GM23338 (cell line): ENCODE data around the gene AKAP8L. TPM values are rescaled to one million over a fixed set of nuclear protein-coding genes. Genes with fewer than 3 reads are reported as not detected.
"Not testable (repeated sequence)": the region's sequence is repeated elsewhere in the genome, so short reads cannot be mapped to it uniquely, and the experiment has no call there.

Experiments
- ATAC-seq: fragments of 200-7000 bp; cut with Tn5 transposase; 3 replicates; pipeline ENCODE4 v1.9.1; 2020
- DNase-seq: peaks from one replicate; pipeline ENCODE4 v3.0.0-alpha.2; 2015; ENCODE audit warnings: low spot score
- H2AFZ ChIP-seq: fragments of 200-600 bp; sonication (generic); 2 replicates; pipeline ENCODE4 v1.8.0; 2016; ENCODE audit warnings: antibody characterized with exemption, mild to moderate bottlenecking, moderate library complexity
- H3F3A ChIP-seq: fragments of 200-600 bp; sonication (generic); replicated peaks from 2 replicates; pipeline ENCODE4 v1.8.0; 2017; ENCODE audit warnings: antibody characterized with exemption, mixed run types, low read depth
- H3K27ac ChIP-seq: fragments of 200-600 bp; sonication (generic); 2 replicates; pipeline ENCODE4 v1.6.1; 2016; ENCODE audit warnings: low read depth
- H3K27me3 ChIP-seq: fragments of 200-600 bp; sonication (generic); 2 replicates; pipeline ENCODE4 v1.8.0; 2016; ENCODE audit warnings: mild to moderate bottlenecking, mixed run types, moderate library complexity; ENCODE audit not compliant: insufficient read depth
- H3K36me3 ChIP-seq: fragments of 200-600 bp; sonication (generic); 2 replicates; pipeline ENCODE4 v1.8.0; 2016; ENCODE audit warnings: mild to moderate bottlenecking; ENCODE audit not compliant: insufficient read depth
- H3K4me1 ChIP-seq: fragments of 200-600 bp; sonication (generic); 2 replicates; pipeline ENCODE4 v1.8.0; 2016; ENCODE audit warnings: mild to moderate bottlenecking, moderate library complexity; ENCODE audit not compliant: insufficient read depth
- H3K4me2 ChIP-seq: fragments of 200-600 bp; sonication (generic); 2 replicates; pipeline ENCODE4 v1.7.1; 2017; ENCODE audit warnings: mixed run types
- H3K4me3 ChIP-seq: fragments of 200-600 bp; sonication (generic); 2 replicates; pipeline ENCODE4 v1.6.1; 2016; ENCODE audit warnings: mixed run types
- H3K79me2 ChIP-seq: fragments of 200-600 bp; sonication (generic); replicated peaks from 2 replicates; pipeline ENCODE4 v1.8.0; 2017; ENCODE audit warnings: mild to moderate bottlenecking; ENCODE audit not compliant: insufficient read depth
- H3K9me2 ChIP-seq: fragments of 200-600 bp; sonication (generic); 2 replicates; pipeline ENCODE4 v1.8.0; 2017; ENCODE audit not compliant: insufficient read depth
- H4K20me1 ChIP-seq: fragments of 200-600 bp; sonication (generic); replicated peaks from 2 replicates; pipeline ENCODE4 v1.8.0; 2017; ENCODE audit warnings: mild to moderate bottlenecking; ENCODE audit not compliant: insufficient read depth
- H3K27ac Mint-ChIP-seq: 2 replicates; pipeline ENCODE4 v1.8.0; 2020; ENCODE audit warnings: inconsistent platforms, mild to moderate bottlenecking, moderate library complexity, mixed read lengths
- H3K27me3 Mint-ChIP-seq: 3 replicates; pipeline ENCODE4 v1.8.0; 2022; ENCODE audit warnings: low read depth, mild to moderate bottlenecking, moderate library complexity, mixed read lengths, inconsistent platforms; ENCODE audit not compliant: insufficient read depth, poor library complexity
- H3K36me3 Mint-ChIP-seq: 3 replicates; pipeline ENCODE4 v1.8.0; 2021; ENCODE audit warnings: low read depth, mild to moderate bottlenecking, inconsistent platforms, moderate library complexity, mixed read lengths
- H3K4me1 Mint-ChIP-seq: 3 replicates; pipeline ENCODE4 v1.8.0; 2020; ENCODE audit warnings: mild to moderate bottlenecking, inconsistent platforms, mixed read lengths
- H3K4me3 Mint-ChIP-seq: 3 replicates; pipeline ENCODE4 v1.8.0; 2021; ENCODE audit warnings: moderate library complexity, mild to moderate bottlenecking, inconsistent platforms, mixed read lengths
- H3K9me3 Mint-ChIP-seq: 3 replicates; pipeline ENCODE4 v1.8.0; 2020; ENCODE audit warnings: moderate library complexity, mild to moderate bottlenecking, inconsistent platforms, mixed read lengths
- CREB1 ChIP-seq: fragments of 250-450 bp; sonication (Bioruptor Pico); IDR thresholded peaks from 2 replicates; pipeline ENCODE4 v1.5.0; 2020; ENCODE audit warnings: low read depth, mild to moderate bottlenecking, moderate library complexity
- CTCF ChIP-seq, 2 experiments: fragments of 200-600 bp in 1 of 2; sonication (generic) in 1 of 2; conservative IDR thresholded peaks; 2 replicates each; pipeline versions ENCODE4 v1.5.1 to v1.6.1; 2016 to 2017; ENCODE audit warnings: antibody characterized with exemption in 2 of 2, low read depth in 2 of 2, mild to moderate bottlenecking in 2 of 2, moderate library complexity in 1 of 2
- ETS1 ChIP-seq: IDR thresholded peaks from 2 replicates; pipeline ENCODE4 v1.6.1; 2016; ENCODE audit warnings: antibody characterized with exemption
- EZH2phosphoT487 ChIP-seq: fragments of 200-600 bp; sonication (generic); IDR thresholded peaks from one replicate; pipeline ENCODE4 v1.8.1; 2018; ENCODE audit warnings: antibody characterized with exemption; ENCODE audit not compliant: unreplicated experiment
- NANOG ChIP-seq: IDR thresholded peaks from 2 replicates; pipeline ENCODE4 v1.6.1; 2016; ENCODE audit warnings: antibody characterized with exemption, borderline replicate concordance
- POLR2AphosphoS5 ChIP-seq: IDR thresholded peaks from 2 replicates; pipeline ENCODE4 v1.6.1; 2016; ENCODE audit warnings: antibody characterized with exemption, low read depth
- REST ChIP-seq: IDR thresholded peaks from one replicate; pipeline ENCODE4 v1.6.1; 2018; ENCODE audit warnings: antibody characterized with exemption; ENCODE audit not compliant: unreplicated experiment
- ZNF114 ChIP-seq: fragments of 250-450 bp; sonication (Bioruptor Pico); IDR thresholded peaks from 2 replicates; pipeline ENCODE4 v1.5.0; 2020; ENCODE audit warnings: mild to moderate bottlenecking, moderate library complexity
- ZNF331 ChIP-seq: fragments of 250-450 bp; sonication (Bioruptor Pico); IDR thresholded peaks from 2 replicates; pipeline ENCODE4 v1.5.0; 2020; ENCODE audit warnings: low read depth, mild to moderate bottlenecking, moderate library complexity
- polyA plus RNA-seq: library from polyadenylated mRNA; unstranded; fragments of >200 nt; fragmentation: Nextera tagmentation; extraction: Ambion mirVana; gene quantifications from 2 replicates; pipeline ENCODE4 v1.2.1, GENCODE V29; 2016
- total RNA-seq: library from RNA; depleted of rRNA; stranded (reverse); fragments of >200 nt; shearing (Covaris generic); gene quantifications from 2 replicates; pipeline ENCODE4 v1.2.3, GENCODE V29; 2014
- TF ChIP-seq, protein P1 (sequence below): fragments of 250-450 bp; sonication (Bioruptor Pico); IDR thresholded peaks from 2 replicates; pipeline ENCODE4 v1.5.0; 2020; ENCODE audit warnings: mild to moderate bottlenecking, moderate library complexity

Gene AKAP8L
- total and polyA plus RNA-seq, 2 experiments from 2014 or later = 78.8 to 165 TPM

DNA sequence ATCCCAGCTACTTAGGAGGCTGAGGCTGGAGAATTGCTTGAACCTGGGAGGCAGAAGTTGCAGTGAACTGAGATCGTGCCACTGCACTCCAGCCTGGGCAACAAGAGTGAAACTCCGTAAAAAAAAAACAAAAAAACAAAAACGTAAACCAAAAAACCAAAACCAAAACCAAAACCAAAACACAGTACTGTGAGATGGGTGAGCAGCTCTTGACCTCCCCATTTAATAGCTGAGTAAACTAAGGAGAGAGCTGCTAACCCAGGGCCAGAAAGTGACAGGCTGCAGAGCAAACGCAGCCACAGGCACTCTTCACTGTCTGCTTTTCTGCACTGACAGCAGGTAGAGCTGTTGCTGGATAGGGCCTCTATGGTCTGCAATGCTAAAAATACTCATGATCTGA, 58.8 kb downstream of the AKAP8L start:
- H3K27ac Mint-ChIP-seq, H3K4me2 ChIP-seq, ATAC-seq, H2AFZ ChIP-seq, DNase-seq, H3K9me2 ChIP-seq, H3K4me1 Mint-ChIP-seq, H3K79me2 ChIP-seq, H3K4me3 Mint-ChIP-seq, H3K4me3 ChIP-seq, H3F3A ChIP-seq, H4K20me1 ChIP-seq, H3K27me3 Mint-ChIP-seq, H3K4me1 ChIP-seq, H3K27me3 ChIP-seq, H3K27ac ChIP-seq: not testable (repeated sequence)
- peaks cover 59% of the 10 kb centered on the region for H3K36me3 ChIP-seq
- peaks cover 80% of the 10 kb centered on the region for H3K36me3 Mint-ChIP-seq
- H3K9me3 Mint-ChIP-seq = peaks cover 15% of the 10 kb centered on the region

DNA sequence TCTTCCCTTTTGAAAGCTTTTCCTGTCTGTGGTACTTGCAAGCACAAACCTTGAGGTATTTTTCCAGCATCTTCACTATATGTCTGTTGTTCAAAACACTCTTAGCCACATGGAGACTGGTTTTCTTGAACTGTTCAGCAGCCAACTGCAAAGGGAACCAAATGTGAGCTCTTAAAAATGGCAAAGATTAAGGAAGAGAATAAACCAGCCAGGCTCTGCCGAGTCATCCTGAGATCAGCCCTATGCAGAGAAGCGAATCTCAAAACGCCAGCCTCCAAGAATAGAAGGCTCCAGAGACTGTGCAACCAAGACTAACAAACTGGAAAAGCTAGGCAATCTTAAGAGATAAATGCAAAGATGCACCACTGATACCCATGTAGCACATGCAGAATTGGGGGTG, 59.9 kb downstream of the AKAP8L start:
- Mint-ChIP-seq H3K4me1 (no peaks in the 10 kb centered on the region), H3K9me3 (peaks cover 15% of the 10 kb centered on the region), H3K36me3 (peaks cover 82% of the 10 kb centered on the region), H3K27ac (peak overlapping the region; percentile 52; the same call in 1 of the 2 replicates), H3K4me3 (no peak overlapping the region), H3K27me3 (peaks cover 8% of the 10 kb centered on the region)
- no peak for DNase-seq
- Histone ChIP-seq H3K27ac (no peak overlapping the region), H3K4me1 (no peaks in the 10 kb centered on the region), H3F3A (0 out of 2 replicates have a peak, but pooled peaks cover 8% of the 10 kb centered on the region), H3K4me2 (no peak overlapping the region), H3K9me2 (no peaks in the 10 kb centered on the region), H3K4me3 (no peak overlapping the region), H2AFZ (no peak overlapping the region), H3K79me2 (no peaks in the 10 kb centered on the region), H3K36me3 (peaks cover 62% of the 10 kb centered on the region), H3K27me3 (no peaks in the 10 kb centered on the region), H4K20me1 (peaks cover 3% of the 10 kb centered on the region; the same call in 1 of the 2 replicates)
- no peak for ATAC-seq
- TF ChIP-seq ZNF331 (no peak), NANOG (no peak), POLR2AphosphoS5 (no peak), CTCF (conservative IDR thresholded peaks at IDR 0.05; ENCODE audit: low read depth in 2 of 2) (no peak), CREB1 (CRISPR knock-in tag) (no peak), EZH2phosphoT487 (no peak), REST (no peak), ZNF114 (CRISPR knock-in tag) (no peak), ETS1 (no peak)
- TF ChIP-seq, protein P1, sequence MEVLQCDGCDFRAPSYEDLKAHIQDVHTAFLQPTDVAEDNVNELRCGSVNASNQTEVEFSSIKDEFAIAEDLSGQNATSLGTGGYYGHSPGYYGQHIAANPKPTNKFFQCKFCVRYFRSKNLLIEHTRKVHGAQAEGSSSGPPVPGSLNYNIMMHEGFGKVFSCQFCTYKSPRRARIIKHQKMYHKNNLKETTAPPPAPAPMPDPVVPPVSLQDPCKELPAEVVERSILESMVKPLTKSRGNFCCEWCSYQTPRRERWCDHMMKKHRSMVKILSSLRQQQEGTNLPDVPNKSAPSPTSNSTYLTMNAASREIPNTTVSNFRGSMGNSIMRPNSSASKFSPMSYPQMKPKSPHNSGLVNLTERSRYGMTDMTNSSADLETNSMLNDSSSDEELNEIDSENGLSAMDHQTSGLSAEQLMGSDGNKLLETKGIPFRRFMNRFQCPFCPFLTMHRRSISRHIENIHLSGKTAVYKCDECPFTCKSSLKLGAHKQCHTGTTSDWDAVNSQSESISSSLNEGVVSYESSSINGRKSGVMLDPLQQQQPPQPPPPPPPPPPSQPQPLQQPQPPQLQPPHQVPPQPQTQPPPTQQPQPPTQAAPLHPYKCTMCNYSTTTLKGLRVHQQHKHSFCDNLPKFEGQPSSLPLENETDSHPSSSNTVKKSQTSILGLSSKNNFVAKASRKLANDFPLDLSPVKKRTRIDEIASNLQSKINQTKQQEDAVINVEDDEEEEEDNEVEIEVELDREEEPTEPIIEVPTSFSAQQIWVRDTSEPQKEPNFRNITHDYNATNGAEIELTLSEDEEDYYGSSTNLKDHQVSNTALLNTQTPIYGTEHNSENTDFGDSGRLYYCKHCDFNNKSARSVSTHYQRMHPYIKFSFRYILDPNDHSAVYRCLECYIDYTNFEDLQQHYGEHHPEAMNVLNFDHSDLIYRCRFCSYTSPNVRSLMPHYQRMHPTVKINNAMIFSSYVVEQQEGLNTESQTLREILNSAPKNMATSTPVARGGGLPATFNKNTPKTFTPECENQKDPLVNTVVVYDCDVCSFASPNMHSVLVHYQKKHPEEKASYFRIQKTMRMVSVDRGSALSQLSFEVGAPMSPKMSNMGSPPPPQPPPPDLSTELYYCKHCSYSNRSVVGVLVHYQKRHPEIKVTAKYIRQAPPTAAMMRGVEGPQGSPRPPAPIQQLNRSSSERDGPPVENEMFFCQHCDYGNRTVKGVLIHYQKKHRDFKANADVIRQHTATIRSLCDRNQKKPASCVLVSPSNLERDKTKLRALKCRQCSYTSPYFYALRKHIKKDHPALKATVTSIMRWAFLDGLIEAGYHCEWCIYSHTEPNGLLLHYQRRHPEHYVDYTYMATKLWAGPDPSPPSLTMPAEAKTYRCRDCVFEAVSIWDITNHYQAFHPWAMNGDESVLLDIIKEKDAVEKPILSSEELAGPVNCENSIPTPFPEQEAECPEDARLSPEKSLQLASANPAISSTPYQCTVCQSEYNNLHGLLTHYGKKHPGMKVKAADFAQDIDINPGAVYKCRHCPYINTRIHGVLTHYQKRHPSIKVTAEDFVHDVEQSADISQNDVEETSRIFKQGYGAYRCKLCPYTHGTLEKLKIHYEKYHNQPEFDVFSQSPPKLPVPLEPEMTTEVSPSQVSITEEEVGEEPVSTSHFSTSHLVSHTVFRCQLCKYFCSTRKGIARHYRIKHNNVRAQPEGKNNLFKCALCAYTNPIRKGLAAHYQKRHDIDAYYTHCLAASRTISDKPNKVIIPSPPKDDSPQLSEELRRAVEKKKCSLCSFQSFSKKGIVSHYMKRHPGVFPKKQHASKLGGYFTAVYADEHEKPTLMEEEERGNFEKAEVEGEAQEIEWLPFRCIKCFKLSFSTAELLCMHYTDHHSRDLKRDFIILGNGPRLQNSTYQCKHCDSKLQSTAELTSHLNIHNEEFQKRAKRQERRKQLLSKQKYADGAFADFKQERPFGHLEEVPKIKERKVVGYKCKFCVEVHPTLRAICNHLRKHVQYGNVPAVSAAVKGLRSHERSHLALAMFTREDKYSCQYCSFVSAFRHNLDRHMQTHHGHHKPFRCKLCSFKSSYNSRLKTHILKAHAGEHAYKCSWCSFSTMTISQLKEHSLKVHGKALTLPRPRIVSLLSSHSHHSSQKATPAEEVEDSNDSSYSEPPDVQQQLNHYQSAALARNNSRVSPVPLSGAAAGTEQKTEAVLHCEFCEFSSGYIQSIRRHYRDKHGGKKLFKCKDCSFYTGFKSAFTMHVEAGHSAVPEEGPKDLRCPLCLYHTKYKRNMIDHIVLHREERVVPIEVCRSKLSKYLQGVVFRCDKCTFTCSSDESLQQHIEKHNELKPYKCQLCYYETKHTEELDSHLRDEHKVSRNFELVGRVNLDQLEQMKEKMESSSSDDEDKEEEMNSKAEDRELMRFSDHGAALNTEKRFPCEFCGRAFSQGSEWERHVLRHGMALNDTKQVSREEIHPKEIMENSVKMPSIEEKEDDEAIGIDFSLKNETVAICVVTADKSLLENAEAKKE = no peak
